MM.1S (cell line): ENCODE results near the gene LSAMP.

Experiments
- CTCF ChIP-seq: fragments of 300-600 bp; sonication (generic); IDR thresholded peaks from 2 replicates; pipeline ENCODE4 v1.5.1; 2016; ENCODE audit warnings: antibody characterized with exemption, low read length, mixed read lengths
- EZH2 ChIP-seq: fragments of 300-600 bp; sonication (generic); optimal IDR thresholded peaks from 2 replicates; pipeline ENCODE3; 2017; ENCODE audit warnings: low read depth, mild to moderate bottlenecking, antibody characterized with exemption, low read length, mixed read lengths
- EZH2phosphoT487 ChIP-seq: fragments of 300-600 bp; sonication (generic); IDR thresholded peaks from 2 replicates; pipeline ENCODE4 v1.6.1; 2018; ENCODE audit warnings: antibody characterized with exemption, low read length

GRCh38 chr3:116453666-116454346, 8.5 kb upstream of the LSAMP start:
- TF ChIP-seq CTCF: no peak
- TF ChIP-seq EZH2phosphoT487: no peak
- no peak for TF ChIP-seq EZH2
